HCT116 (cell line): ENCODE results near the gene PPP2R5C. TPM values are rescaled to one million over a fixed set of nuclear protein-coding genes. Genes with fewer than 3 reads are reported as not detected.

Experiments used
- ATAC-seq: fragments of 200-7000 bp; cut with Tn5 transposase; 2 replicates; pipeline ENCODE4 v1.9.1; 2020; ENCODE audit warnings: mild to moderate bottlenecking, moderate library complexity
- BruUV-seq: library from RNA; stranded (reverse); fragments of 400-500 nt; replicated peaks from 2 replicates; lab custom pipeline; 2021; lab: Mats Ljungman, UMichigan
- CTCF ChIA-PET: fragments of 300-600 bp; sonication (Branson Sonifier 250); formaldehyde crosslinking; loops from one replicate; lab custom pipeline; 2021; ENCODE audit warnings: antibody characterized with exemption; lab: Charles Lee
- POLR2A ChIA-PET: fragments of 300-600, 350-600 bp; sonication (Branson Sonifier 250); formaldehyde crosslinking; loops from one replicate; lab custom pipeline; 2021; ENCODE audit warnings: antibody characterized with exemption; lab: Charles Lee
- RAD21 ChIA-PET, 2 experiments: fragments of 300-600 bp; sonication (Branson Sonifier 250); formaldehyde crosslinking; loops; one replicate each; lab custom pipeline; 2023; ENCODE audit warnings: low total read pairs in 2 of 2; ENCODE audit not compliant: uncharacterized antibody in 2 of 2, unreplicated experiment in 2 of 2, low non-redundant PET in 1 of 2; lab: Charles Lee
- DNase-seq: peaks from one replicate; pipeline ENCODE4 v3.0.0-alpha.2; 2010; ENCODE audit warnings: low read depth, low spot score
- H2AFZ ChIP-seq: fragments of 200-600 bp; shearing (Covaris generic), sonication (generic); 2 replicates; pipeline ENCODE4 v1.6.1; 2017; ENCODE audit warnings: low read depth, mixed run types, mixed read lengths, antibody characterized with exemption, low read length; ENCODE audit not compliant: poor library complexity, severe bottlenecking
- H3K27ac ChIP-seq: 2 replicates; pipeline ENCODE4 v1.5.1; 2012; ENCODE audit warnings: low read depth, low read length
- H3K27me3 ChIP-seq: fragments of 200-600 bp; sonication (generic); 2 replicates; pipeline ENCODE4 v1.6.1; 2016; ENCODE audit warnings: mixed run types, low read length, mixed read lengths; ENCODE audit not compliant: insufficient read depth
- H3K36me3 ChIP-seq, 2 experiments: fragments of 200-500 bp in 1 of 2; fragments of 200-600 bp in 1 of 2; sonication (Bioruptor generic) in 1 of 2; sonication (generic) in 1 of 2; 2 replicates each; pipeline versions ENCODE4 v1.5.1 to v1.6.1; 2014 to 2016; ENCODE audit warnings: low read length in 2 of 2, inconsistent platforms in 1 of 2, mixed read lengths in 1 of 2, mixed run types in 1 of 2; ENCODE audit not compliant: insufficient read depth in 2 of 2, control insufficient read depth in 1 of 2
- H3K4me1 ChIP-seq, 2 experiments: fragments of 200-600 bp in 1 of 2; sonication (generic) in 1 of 2; 2 replicates each; pipeline versions ENCODE4 v1.5.1 to v1.6.1; 2012 to 2017; ENCODE audit warnings: low read length in 2 of 2, inconsistent platforms in 1 of 2, mild to moderate bottlenecking in 1 of 2, mixed read lengths in 1 of 2, mixed run types in 1 of 2, moderate library complexity in 1 of 2; ENCODE audit not compliant: insufficient read depth in 2 of 2, control insufficient read depth in 1 of 2
- H3K4me2 ChIP-seq: fragments of 200-600 bp; sonication (generic); 2 replicates; pipeline ENCODE4 v1.6.1; 2017; ENCODE audit warnings: mixed run types, low read length, mixed read lengths
- H3K4me3 ChIP-seq, 2 experiments: fragments of 200-600 bp in 1 of 2; sonication (generic) in 1 of 2; replicated peaks in 1 of 2; 2 replicates each; pipeline ENCODE4 v1.5.1; 2011 to 2016; ENCODE audit warnings: low read length in 2 of 2, control low read depth in 1 of 2, low read depth in 1 of 2, mild to moderate bottlenecking in 1 of 2, mixed read lengths in 1 of 2, mixed run types in 1 of 2
- H3K79me2 ChIP-seq: fragments of 200-600 bp; sonication (generic); 2 replicates; pipeline ENCODE4 v1.6.1; 2017; ENCODE audit warnings: mild to moderate bottlenecking, mixed run types, low read length, moderate library complexity, mixed read lengths; ENCODE audit not compliant: insufficient read depth
- H3K9ac ChIP-seq: fragments of 200-600 bp; sonication (generic); 2 replicates; pipeline ENCODE4 v1.6.1; 2016; ENCODE audit warnings: low read length, mixed read lengths
- H3K9me2 ChIP-seq: fragments of 200-600 bp; sonication (generic), shearing (Covaris generic); 2 replicates; pipeline ENCODE4 v1.6.1; 2017; ENCODE audit warnings: mixed run types, mild to moderate bottlenecking, moderate library complexity; ENCODE audit not compliant: insufficient read depth
- H3K9me3 ChIP-seq, 2 experiments: fragments of 200-500 bp in 1 of 2; fragments of 200-600 bp in 1 of 2; sonication (Bioruptor generic) in 1 of 2; sonication (generic) in 1 of 2; 2 replicates each; pipeline ENCODE4 v1.6.1; 2014 to 2017; ENCODE audit warnings: low read length in 2 of 2, mixed read lengths in 2 of 2, inconsistent platforms in 1 of 2, low read depth in 1 of 2, mild to moderate bottlenecking in 1 of 2, mixed run types in 1 of 2, moderate library complexity in 1 of 2; ENCODE audit not compliant: control insufficient read depth in 1 of 2, insufficient read depth in 1 of 2
- H4K20me1 ChIP-seq: fragments of 200-600 bp; sonication (generic), shearing (Covaris generic); 2 replicates; pipeline ENCODE4 v1.6.1; 2017; ENCODE audit warnings: mixed run types, mild to moderate bottlenecking, moderate library complexity; ENCODE audit not compliant: insufficient read depth
- CBX3 ChIP-seq: IDR thresholded peaks from 2 replicates; pipeline ENCODE4 v1.6.1; 2012; ENCODE audit warnings: low read depth
- CEBPB ChIP-seq: IDR thresholded peaks from 2 replicates; pipeline ENCODE4 v1.6.1; 2012; ENCODE audit warnings: low read depth
- EGR1 ChIP-seq: IDR thresholded peaks from 2 replicates; pipeline ENCODE4 v1.6.1; 2012; ENCODE audit warnings: low read depth
- ELF1 ChIP-seq: IDR thresholded peaks from 2 replicates; pipeline ENCODE4 v1.6.1; 2012; ENCODE audit warnings: low read depth, borderline replicate concordance
- EZH2 ChIP-seq: fragments of 200-600 bp; sonication (generic); IDR thresholded peaks from 2 replicates; pipeline ENCODE4 v1.6.1; 2017; ENCODE audit warnings: antibody characterized with exemption, mixed run types
- EZH2phosphoT487 ChIP-seq: fragments of 200-600 bp; IDR thresholded peaks from 2 replicates; pipeline ENCODE4 v1.6.1; 2018; ENCODE audit warnings: antibody characterized with exemption, borderline replicate concordance
- FOSL1 ChIP-seq: IDR thresholded peaks from 2 replicates; pipeline ENCODE4 v1.6.1; 2012; ENCODE audit warnings: low read depth
- JUND ChIP-seq: IDR thresholded peaks from 2 replicates; pipeline ENCODE4 v1.6.1; 2012
- POLR2A ChIP-seq: IDR thresholded peaks from 2 replicates; pipeline ENCODE4 v1.7.0; 2011; ENCODE audit warnings: borderline replicate concordance; ENCODE audit not compliant: insufficient read depth, insufficient read length; ENCODE audit errors: extremely low read depth
- RAD21 ChIP-seq: IDR thresholded peaks from 2 replicates; pipeline ENCODE4 v1.6.1; 2012; ENCODE audit warnings: low read depth, mild to moderate bottlenecking
- SIN3A ChIP-seq: IDR thresholded peaks from 2 replicates; pipeline ENCODE4 v1.6.1; 2012; ENCODE audit warnings: low read depth
- SP1 ChIP-seq: IDR thresholded peaks from 2 replicates; pipeline ENCODE4 v1.6.1; 2012; ENCODE audit warnings: low read depth
- SRF ChIP-seq: IDR thresholded peaks from 2 replicates; pipeline ENCODE4 v1.6.1; 2012; ENCODE audit warnings: low read depth
- TCF7L2 ChIP-seq: IDR thresholded peaks from 2 replicates; pipeline ENCODE4 v1.7.0; 2011; ENCODE audit warnings: borderline replicate concordance, inconsistent platforms; ENCODE audit not compliant: insufficient read depth, insufficient read length; ENCODE audit errors: extremely low read depth
- ZFX ChIP-seq: fragments of 450-650 bp; IDR thresholded peaks from 2 replicates; pipeline ENCODE4 v1.6.1; 2017
- ZNF274 ChIP-seq: fragments of 200-500 bp; sonication (Bioruptor generic); IDR thresholded peaks from 2 replicates; pipeline ENCODE4 v1.6.1; 2014; ENCODE audit warnings: mild to moderate bottlenecking, low read depth, low read length, inconsistent platforms
- intact Hi-C: fragments of 100-400 bp; cut with micrococcal nuclease; formaldehyde crosslinking; loops from 2 replicates; pipeline ENCODE4 v1.10.0; 2022
- total RNA-seq: library from RNA; stranded (reverse); gene quantifications from one replicate; pipeline ENCODE4 v1.2.1, GENCODE V29; 2021; ENCODE audit not compliant: unreplicated experiment
- TF ChIP-seq, protein P1 (sequence below), 3 experiments: fragments of 200-600 bp in 1 of 3; sonication (generic) in 1 of 3; IDR thresholded peaks in 2 of 3; conservative IDR thresholded peaks in 1 of 3; 2 replicates each; pipeline ENCODE4 v1.5.1; 2012 to 2017; ENCODE audit warnings: low read depth in 2 of 3, low read length in 2 of 3, antibody characterized with exemption in 1 of 3, borderline replicate concordance in 1 of 3, control low read depth in 1 of 3, mild to moderate bottlenecking in 1 of 3, mixed read lengths in 1 of 3, mixed run types in 1 of 3, moderate library complexity in 1 of 3; ENCODE audit not compliant: insufficient read depth in 1 of 3
- TF ChIP-seq, protein P2 (sequence below): IDR thresholded peaks from 2 replicates; pipeline ENCODE4 v1.6.1; 2012; ENCODE audit warnings: low read depth
- TF ChIP-seq, protein P3 (sequence below): IDR thresholded peaks from 2 replicates; pipeline ENCODE4 v1.6.1; 2011; ENCODE audit warnings: mild to moderate bottlenecking, low read length, moderate library complexity; ENCODE audit not compliant: insufficient replicate concordance; ENCODE audit errors: extremely low read depth

PPP2R5C gene
- total RNA-seq, 1 experiment from 2014 or later, result 117 TPM

DNA sequence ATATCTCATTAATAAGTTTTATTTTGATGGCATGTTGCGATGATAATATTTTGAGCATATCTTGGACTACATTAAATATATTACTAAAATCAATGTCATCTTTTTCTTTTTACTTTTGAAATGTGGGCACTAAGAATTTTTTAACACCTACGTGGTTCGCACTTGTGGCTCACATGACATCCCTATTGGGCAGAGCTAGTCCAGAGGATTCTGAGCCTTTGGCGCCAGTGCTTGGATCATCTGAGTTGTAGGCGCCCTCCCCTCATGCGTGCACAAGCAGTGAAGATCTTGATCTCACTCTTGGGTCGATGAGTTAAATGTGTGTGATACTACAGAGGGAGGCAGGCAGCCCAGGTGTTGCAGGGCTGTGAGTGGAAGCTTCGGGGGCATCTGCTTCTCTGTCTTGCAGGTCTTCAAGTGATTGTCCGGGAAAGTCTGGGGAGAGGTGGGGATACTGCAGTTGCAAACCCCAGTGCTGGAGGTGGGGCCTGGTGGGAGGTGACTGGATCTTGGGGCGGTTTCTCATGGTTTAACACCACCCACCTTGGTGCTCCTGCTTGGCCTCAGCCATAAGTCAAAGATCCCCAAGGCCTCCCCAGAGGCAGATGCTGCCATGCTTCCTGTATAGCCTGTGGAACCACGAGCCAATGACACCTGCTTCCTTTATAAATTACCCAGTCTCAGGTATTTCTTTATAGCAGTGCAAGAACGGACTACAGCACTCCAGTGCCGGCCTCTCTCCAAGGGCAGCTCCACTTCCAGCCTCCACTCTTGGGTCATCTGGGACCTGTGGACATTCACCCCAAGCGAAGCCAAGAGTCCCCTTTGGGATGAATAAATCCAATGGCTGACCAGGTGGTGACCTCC is 46.1 kb upstream of the PPP2R5C start:
- no peak overlapping the region for H3K9ac ChIP-seq
- no peak overlapping the region for H2AFZ ChIP-seq
- TF ChIP-seq JUND, result no peak
- TF ChIP-seq POLR2A, result no peak
- TF ChIP-seq CEBPB, result no peak
- no peak for TF ChIP-seq ELF1
- no peak for TF ChIP-seq CBX3
- TF ChIP-seq, protein P1, sequence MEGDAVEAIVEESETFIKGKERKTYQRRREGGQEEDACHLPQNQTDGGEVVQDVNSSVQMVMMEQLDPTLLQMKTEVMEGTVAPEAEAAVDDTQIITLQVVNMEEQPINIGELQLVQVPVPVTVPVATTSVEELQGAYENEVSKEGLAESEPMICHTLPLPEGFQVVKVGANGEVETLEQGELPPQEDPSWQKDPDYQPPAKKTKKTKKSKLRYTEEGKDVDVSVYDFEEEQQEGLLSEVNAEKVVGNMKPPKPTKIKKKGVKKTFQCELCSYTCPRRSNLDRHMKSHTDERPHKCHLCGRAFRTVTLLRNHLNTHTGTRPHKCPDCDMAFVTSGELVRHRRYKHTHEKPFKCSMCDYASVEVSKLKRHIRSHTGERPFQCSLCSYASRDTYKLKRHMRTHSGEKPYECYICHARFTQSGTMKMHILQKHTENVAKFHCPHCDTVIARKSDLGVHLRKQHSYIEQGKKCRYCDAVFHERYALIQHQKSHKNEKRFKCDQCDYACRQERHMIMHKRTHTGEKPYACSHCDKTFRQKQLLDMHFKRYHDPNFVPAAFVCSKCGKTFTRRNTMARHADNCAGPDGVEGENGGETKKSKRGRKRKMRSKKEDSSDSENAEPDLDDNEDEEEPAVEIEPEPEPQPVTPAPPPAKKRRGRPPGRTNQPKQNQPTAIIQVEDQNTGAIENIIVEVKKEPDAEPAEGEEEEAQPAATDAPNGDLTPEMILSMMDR (IDR thresholded peaks at IDR 0.05 in 2 of 3, conservative IDR thresholded peaks at IDR 0.05 in 1 of 3; ENCODE audit: borderline replicate concordance in 1 of 3, insufficient read depth in 1 of 3, low read depth in 2 of 3, low read length in 2 of 3), result no peak
- no peak for TF ChIP-seq SP1
- TF ChIP-seq EZH2, result no peak
- no peak for TF ChIP-seq EZH2phosphoT487
- TF ChIP-seq ZNF274, result no peak
- TF ChIP-seq SIN3A, result no peak
- no peak for TF ChIP-seq ZFX
- TF ChIP-seq, protein P2, sequence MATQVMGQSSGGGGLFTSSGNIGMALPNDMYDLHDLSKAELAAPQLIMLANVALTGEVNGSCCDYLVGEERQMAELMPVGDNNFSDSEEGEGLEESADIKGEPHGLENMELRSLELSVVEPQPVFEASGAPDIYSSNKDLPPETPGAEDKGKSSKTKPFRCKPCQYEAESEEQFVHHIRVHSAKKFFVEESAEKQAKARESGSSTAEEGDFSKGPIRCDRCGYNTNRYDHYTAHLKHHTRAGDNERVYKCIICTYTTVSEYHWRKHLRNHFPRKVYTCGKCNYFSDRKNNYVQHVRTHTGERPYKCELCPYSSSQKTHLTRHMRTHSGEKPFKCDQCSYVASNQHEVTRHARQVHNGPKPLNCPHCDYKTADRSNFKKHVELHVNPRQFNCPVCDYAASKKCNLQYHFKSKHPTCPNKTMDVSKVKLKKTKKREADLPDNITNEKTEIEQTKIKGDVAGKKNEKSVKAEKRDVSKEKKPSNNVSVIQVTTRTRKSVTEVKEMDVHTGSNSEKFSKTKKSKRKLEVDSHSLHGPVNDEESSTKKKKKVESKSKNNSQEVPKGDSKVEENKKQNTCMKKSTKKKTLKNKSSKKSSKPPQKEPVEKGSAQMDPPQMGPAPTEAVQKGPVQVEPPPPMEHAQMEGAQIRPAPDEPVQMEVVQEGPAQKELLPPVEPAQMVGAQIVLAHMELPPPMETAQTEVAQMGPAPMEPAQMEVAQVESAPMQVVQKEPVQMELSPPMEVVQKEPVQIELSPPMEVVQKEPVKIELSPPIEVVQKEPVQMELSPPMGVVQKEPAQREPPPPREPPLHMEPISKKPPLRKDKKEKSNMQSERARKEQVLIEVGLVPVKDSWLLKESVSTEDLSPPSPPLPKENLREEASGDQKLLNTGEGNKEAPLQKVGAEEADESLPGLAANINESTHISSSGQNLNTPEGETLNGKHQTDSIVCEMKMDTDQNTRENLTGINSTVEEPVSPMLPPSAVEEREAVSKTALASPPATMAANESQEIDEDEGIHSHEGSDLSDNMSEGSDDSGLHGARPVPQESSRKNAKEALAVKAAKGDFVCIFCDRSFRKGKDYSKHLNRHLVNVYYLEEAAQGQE, result no peak
- no peak for TF ChIP-seq SRF
- no peak for TF ChIP-seq RAD21
- TF ChIP-seq, protein P3, sequence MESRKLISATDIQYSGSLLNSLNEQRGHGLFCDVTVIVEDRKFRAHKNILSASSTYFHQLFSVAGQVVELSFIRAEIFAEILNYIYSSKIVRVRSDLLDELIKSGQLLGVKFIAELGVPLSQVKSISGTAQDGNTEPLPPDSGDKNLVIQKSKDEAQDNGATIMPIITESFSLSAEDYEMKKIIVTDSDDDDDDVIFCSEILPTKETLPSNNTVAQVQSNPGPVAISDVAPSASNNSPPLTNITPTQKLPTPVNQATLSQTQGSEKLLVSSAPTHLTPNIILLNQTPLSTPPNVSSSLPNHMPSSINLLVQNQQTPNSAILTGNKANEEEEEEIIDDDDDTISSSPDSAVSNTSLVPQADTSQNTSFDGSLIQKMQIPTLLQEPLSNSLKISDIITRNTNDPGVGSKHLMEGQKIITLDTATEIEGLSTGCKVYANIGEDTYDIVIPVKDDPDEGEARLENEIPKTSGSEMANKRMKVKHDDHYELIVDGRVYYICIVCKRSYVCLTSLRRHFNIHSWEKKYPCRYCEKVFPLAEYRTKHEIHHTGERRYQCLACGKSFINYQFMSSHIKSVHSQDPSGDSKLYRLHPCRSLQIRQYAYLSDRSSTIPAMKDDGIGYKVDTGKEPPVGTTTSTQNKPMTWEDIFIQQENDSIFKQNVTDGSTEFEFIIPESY, result no peak
- TF ChIP-seq FOSL1, result no peak
- TF ChIP-seq TCF7L2, result no peak
- TF ChIP-seq EGR1, result no peak
- no peak overlapping the region for H3K27ac ChIP-seq
- no peaks in the 10 kb centered on the region for H4K20me1 ChIP-seq
- H3K4me1 ChIP-seq, result peaks cover 0 to 3% of the 10 kb centered on the region in 2 experiments; a peak in 2 of 4 replicates
- ATAC-seq, result no peak
- CTCF ChIA-PET, result no interaction called here
- intact Hi-C loops, result no loop called here
- H3K9me2 ChIP-seq, result no peaks in the 10 kb centered on the region
- RAD21 ChIA-PET, result no interaction called here
- H3K27me3 ChIP-seq, result no peaks in the 10 kb centered on the region
- POLR2A ChIA-PET, result no interaction called here
- no peak overlapping the region for H3K4me2 ChIP-seq
- H3K4me3 ChIP-seq, result no peak overlapping the region
- BruUV-seq, result no TSS peak
- H3K79me2 ChIP-seq, result no peaks in the 10 kb centered on the region
- H3K9me3 ChIP-seq, result peaks cover 0 to 5% of the 10 kb centered on the region in 2 experiments; a peak in 1 of 4 replicates
- H3K36me3 ChIP-seq, result no peaks in the 10 kb centered on the region
- DNase-seq, result no peak
